ENCODE results near the gene TMEM212. TPM values are rescaled to one million over a fixed set of nuclear protein-coding genes. Genes with fewer than 3 reads are reported as not detected.
"Not testable (repeated sequence)": the region's sequence is repeated elsewhere in the genome, so short reads cannot be mapped to it uniquely, and the experiment has no call there.

TMEM212 gene
- total and polyA plus RNA-seq, 2 donors (not counting 1 experiment from before 2014, with no cell fraction given): not detected

DNA sequence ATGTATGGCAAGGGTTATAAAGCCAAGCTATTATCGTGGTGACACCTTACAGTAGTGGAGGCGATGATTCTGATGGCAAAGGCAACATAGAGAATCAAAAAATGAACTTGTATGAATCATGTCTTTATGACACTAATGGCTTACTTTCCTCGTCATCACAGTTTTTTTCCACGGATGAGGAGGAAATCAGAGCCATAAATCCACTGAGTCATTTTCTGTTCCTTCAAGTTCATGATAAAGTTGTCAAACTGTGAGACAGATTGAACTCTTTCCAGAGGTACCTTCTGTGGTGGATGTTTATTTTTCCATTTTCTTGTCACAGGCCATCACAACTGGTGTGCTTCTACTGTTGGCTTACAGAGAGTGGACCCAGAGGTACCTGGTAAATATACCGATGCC, 8.5 kb downstream of the TMEM212 start:
- H3K4me3 ChIP-seq (ENCODE audit: control extremely low read depth in 1 of 5, extremely low read depth in 1 of 5, insufficient read depth in 1 of 5, low read depth in 2 of 5, low read length in 4 of 5): no peak overlapping the region
- Mint-ChIP-seq H3K27me3 (no peaks in the 10 kb centered on the region), H3K27ac (no peak overlapping the region), H3K4me3 (no peak overlapping the region), H3K9me3 (ENCODE audit: insufficient read depth) (peaks cover 5% of the 10 kb centered on the region), H3K4me1 (no peaks in the 10 kb centered on the region)
- POLR2A ChIA-PET: no interaction called here
- H2AFZ ChIP-seq (ENCODE audit: insufficient read depth, low read depth, low read length, poor library complexity, severe bottlenecking): no peak overlapping the region
- no peaks in the 10 kb centered on the region for H4K20me1 ChIP-seq (ENCODE audit: control insufficient read depth, insufficient read depth, low read length, poor library complexity, severe bottlenecking)
- H3K27ac ChIP-seq (ENCODE audit: low read length in 2 of 2): no peak overlapping the region
- no peaks in the 10 kb centered on the region for H3K27me3 ChIP-seq (replicated peaks in 1 of 4; ENCODE audit: control extremely low read depth in 1 of 4, control insufficient read depth in 3 of 4, insufficient read depth in 4 of 4, low read length in 3 of 4)
- CTCF ChIA-PET: no interaction called here
- no peak overlapping the region for H3K9ac ChIP-seq (ENCODE audit: low read length)
- no peaks in the 10 kb centered on the region for H3K36me3 ChIP-seq (replicated peaks in 1 of 2; ENCODE audit: control extremely low read depth in 1 of 2, control insufficient read depth in 1 of 2, extremely low read depth in 1 of 2, insufficient read depth in 2 of 2, low read length in 1 of 2)
- no peaks in the 10 kb centered on the region for H3K79me2 ChIP-seq (ENCODE audit: control insufficient read depth, insufficient read depth, low read length)
- no peaks in the 10 kb centered on the region for H3K4me1 ChIP-seq (ENCODE audit: control insufficient read depth in 2 of 2, insufficient read depth in 2 of 2, low read length in 2 of 2)
- H3K4me2 ChIP-seq (replicated peaks; ENCODE audit: low read depth, low read length, poor library complexity, severe bottlenecking): no peak overlapping the region
- peaks cover 0 to 12% (median 0%) of the 10 kb centered on the region in 3 donors for H3K9me3 ChIP-seq (ENCODE audit: control extremely low read depth in 1 of 3, control insufficient read depth in 2 of 3, insufficient read depth in 1 of 3, low read length in 2 of 3)
- ATAC-seq (ENCODE audit: low read depth) (no peak), DNase-seq (no peak)
- TF ChIP-seq, protein P1, sequence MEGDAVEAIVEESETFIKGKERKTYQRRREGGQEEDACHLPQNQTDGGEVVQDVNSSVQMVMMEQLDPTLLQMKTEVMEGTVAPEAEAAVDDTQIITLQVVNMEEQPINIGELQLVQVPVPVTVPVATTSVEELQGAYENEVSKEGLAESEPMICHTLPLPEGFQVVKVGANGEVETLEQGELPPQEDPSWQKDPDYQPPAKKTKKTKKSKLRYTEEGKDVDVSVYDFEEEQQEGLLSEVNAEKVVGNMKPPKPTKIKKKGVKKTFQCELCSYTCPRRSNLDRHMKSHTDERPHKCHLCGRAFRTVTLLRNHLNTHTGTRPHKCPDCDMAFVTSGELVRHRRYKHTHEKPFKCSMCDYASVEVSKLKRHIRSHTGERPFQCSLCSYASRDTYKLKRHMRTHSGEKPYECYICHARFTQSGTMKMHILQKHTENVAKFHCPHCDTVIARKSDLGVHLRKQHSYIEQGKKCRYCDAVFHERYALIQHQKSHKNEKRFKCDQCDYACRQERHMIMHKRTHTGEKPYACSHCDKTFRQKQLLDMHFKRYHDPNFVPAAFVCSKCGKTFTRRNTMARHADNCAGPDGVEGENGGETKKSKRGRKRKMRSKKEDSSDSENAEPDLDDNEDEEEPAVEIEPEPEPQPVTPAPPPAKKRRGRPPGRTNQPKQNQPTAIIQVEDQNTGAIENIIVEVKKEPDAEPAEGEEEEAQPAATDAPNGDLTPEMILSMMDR (IDR thresholded peaks at IDR 0.05): no peak
- TF ChIP-seq EZH2 (IDR thresholded peaks at IDR 0.05; ENCODE audit: borderline replicate concordance, insufficient read depth, low read depth, low read length, poor library complexity, severe bottlenecking): no peak
- intact Hi-C loops (cut with micrococcal nuclease): no loop called here
- 67% methylated on average over 4 of the region's 5 CpGs for WGBS (ENCODE audit: insufficient coverage)

DNA sequence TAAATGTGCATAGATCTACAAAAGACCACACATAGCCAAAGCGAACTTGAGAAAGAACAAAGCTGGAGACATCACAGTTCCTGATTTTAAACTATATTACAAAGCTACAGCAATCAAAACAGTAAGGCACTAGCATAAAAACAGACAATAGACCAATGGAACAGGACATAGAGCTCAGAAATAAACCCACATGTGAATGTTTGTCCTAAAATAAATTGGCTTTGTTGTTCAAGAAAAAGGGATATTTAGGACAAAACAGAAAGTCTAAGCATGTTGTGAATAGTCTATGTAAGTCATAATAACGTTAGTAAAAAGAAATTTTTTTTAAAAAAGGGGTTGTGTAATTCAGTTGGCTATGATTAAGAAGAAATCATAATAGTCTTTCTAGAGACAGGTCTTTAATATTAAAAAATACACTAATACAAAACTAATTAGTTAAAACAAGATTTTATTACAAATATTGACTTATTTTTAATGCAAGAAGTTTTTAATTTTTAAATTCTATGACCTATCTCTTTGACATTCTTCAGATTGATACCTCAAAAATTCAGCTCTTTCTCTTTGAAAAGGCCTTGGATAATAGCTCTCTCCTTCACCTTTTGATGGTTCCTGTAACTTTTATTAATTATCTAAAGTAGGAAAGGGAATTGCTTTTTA, 11.6 kb downstream of the TMEM212 start:
- POLR2A ChIA-PET: no interaction called here
- TF ChIP-seq EZH2 (IDR thresholded peaks at IDR 0.05; ENCODE audit: borderline replicate concordance, insufficient read depth, low read depth, low read length, poor library complexity, severe bottlenecking): no peak
- Mint-ChIP-seq H3K27ac (no peak overlapping the region), H3K9me3 (ENCODE audit: insufficient read depth) (peaks cover 5% of the 10 kb centered on the region), H3K4me3 (no peak overlapping the region), H3K27me3 (no peaks in the 10 kb centered on the region), H3K4me1 (no peaks in the 10 kb centered on the region)
- intact Hi-C loops (cut with micrococcal nuclease): no loop called here
- Histone ChIP-seq H3K9me3 (ENCODE audit: control extremely low read depth in 1 of 3, control insufficient read depth in 2 of 3, insufficient read depth in 1 of 3, low read length in 2 of 3) (peaks cover 0 to 12% (median 0%) of the 10 kb centered on the region in 3 donors), H3K79me2 (ENCODE audit: control insufficient read depth, insufficient read depth, low read length) (no peaks in the 10 kb centered on the region), H3K36me3 (replicated peaks in 1 of 2; ENCODE audit: control extremely low read depth in 1 of 2, control insufficient read depth in 1 of 2, extremely low read depth in 1 of 2, insufficient read depth in 2 of 2, low read length in 1 of 2) (no peaks in the 10 kb centered on the region), H3K4me2 (replicated peaks; ENCODE audit: low read depth, low read length, poor library complexity, severe bottlenecking) (no peak overlapping the region), H2AFZ (ENCODE audit: insufficient read depth, low read depth, low read length, poor library complexity, severe bottlenecking) (no peak overlapping the region), H3K4me1 (ENCODE audit: control insufficient read depth in 2 of 2, insufficient read depth in 2 of 2, low read length in 2 of 2) (no peaks in the 10 kb centered on the region), H3K4me3 (ENCODE audit: control extremely low read depth in 1 of 5, extremely low read depth in 1 of 5, insufficient read depth in 1 of 5, low read depth in 2 of 5, low read length in 4 of 5) (no peak overlapping the region), H3K27ac (ENCODE audit: low read length in 2 of 2) (no peak overlapping the region), H3K27me3 (replicated peaks in 1 of 4; ENCODE audit: control extremely low read depth in 1 of 4, control insufficient read depth in 3 of 4, insufficient read depth in 4 of 4, low read length in 3 of 4) (no peaks in the 10 kb centered on the region), H3K9ac (ENCODE audit: low read length) (no peak overlapping the region), H4K20me1 (ENCODE audit: control insufficient read depth, insufficient read depth, low read length, poor library complexity, severe bottlenecking) (no peaks in the 10 kb centered on the region)
- WGBS (ENCODE audit: insufficient coverage): 100% methylated on average over 1 of the region's 2 CpGs
- ATAC-seq (ENCODE audit: low read depth) (no peak), DNase-seq (no peak)
- CTCF ChIA-PET: no interaction called here

DNA sequence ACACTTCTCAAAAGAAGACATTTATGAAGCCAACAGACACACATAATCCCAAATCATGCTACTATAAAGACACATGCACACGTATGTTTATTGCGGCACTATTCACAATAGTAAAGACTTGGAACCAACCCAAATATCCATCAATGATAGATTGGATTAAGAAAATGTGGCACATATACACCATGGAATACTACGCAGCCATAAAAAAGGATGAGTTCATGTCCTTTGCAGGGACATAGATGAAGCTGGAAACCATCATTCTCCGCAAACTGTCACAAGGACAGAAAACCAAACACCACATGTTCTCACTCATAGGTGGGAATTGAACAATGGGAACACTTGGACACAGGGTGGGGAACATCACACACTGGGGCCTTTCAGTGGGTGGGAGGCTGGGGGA, 15.6 kb downstream of the TMEM212 start:
- DNase-seq; H3K27me3 Mint-ChIP-seq; H3K79me2 ChIP-seq (ENCODE audit: control insufficient read depth, insufficient read depth, low read length); H3K4me1 Mint-ChIP-seq; H2AFZ ChIP-seq (ENCODE audit: insufficient read depth, low read depth, low read length, poor library complexity, severe bottlenecking); ATAC-seq (ENCODE audit: low read depth); H3K27ac Mint-ChIP-seq; POLR2A ChIA-PET; H3K9me3 ChIP-seq (ENCODE audit: control extremely low read depth in 1 of 3, control insufficient read depth in 2 of 3, insufficient read depth in 1 of 3, low read length in 2 of 3); H3K4me3 ChIP-seq (ENCODE audit: control extremely low read depth in 1 of 5, extremely low read depth in 1 of 5, insufficient read depth in 1 of 5, low read depth in 2 of 5, low read length in 4 of 5); H3K27ac ChIP-seq (ENCODE audit: low read length in 2 of 2); intact Hi-C loops (cut with micrococcal nuclease); H4K20me1 ChIP-seq (ENCODE audit: control insufficient read depth, insufficient read depth, low read length, poor library complexity, severe bottlenecking); H3K4me1 ChIP-seq (ENCODE audit: control insufficient read depth in 2 of 2, insufficient read depth in 2 of 2, low read length in 2 of 2); CTCF ChIA-PET; H3K4me3 Mint-ChIP-seq; H3K9me3 Mint-ChIP-seq (ENCODE audit: insufficient read depth); H3K36me3 ChIP-seq (replicated peaks in 1 of 2; ENCODE audit: control extremely low read depth in 1 of 2, control insufficient read depth in 1 of 2, extremely low read depth in 1 of 2, insufficient read depth in 2 of 2, low read length in 1 of 2); H3K27me3 ChIP-seq (replicated peaks in 1 of 4; ENCODE audit: control extremely low read depth in 1 of 4, control insufficient read depth in 3 of 4, insufficient read depth in 4 of 4, low read length in 3 of 4); H3K4me2 ChIP-seq (replicated peaks; ENCODE audit: low read depth, low read length, poor library complexity, severe bottlenecking); H3K9ac ChIP-seq (ENCODE audit: low read length): not testable (repeated sequence)
- WGBS (ENCODE audit: insufficient coverage): no CpG with 5 or more reads among the region's 4 CpGs
